Heart right ventricle (tissue), 16 donors: ENCODE measurements around the gene CAPN8. TPM values are rescaled to one million over a fixed set of nuclear protein-coding genes. Genes with fewer than 3 reads are reported as not detected.

Experiments used
- ATAC-seq, 8 donors: fragments of 200-7000 bp; cut with Tn5 transposase; one replicate each; pipeline ENCODE4 v1.9.1; 2020; ENCODE audit warnings: mild to moderate bottlenecking in 8 of 8, moderate library complexity in 8 of 8, moderate number of reproducible peaks in 1 of 8
- DNase-seq, 2 donors: peaks; one replicate each; pipeline ENCODE4 v3.0.0-alpha.2; 2020
- H3K27ac ChIP-seq, 10 donors: fragments of 200-600 bp; sonication (generic) in 2 of 10; one replicate each; pipeline versions ENCODE4 v1.5.0 to v1.8.0; 2020 to 2022; ENCODE audit warnings: mild to moderate bottlenecking in 3 of 10
- H3K27me3 ChIP-seq, 7 donors: fragments of 200-600 bp; one replicate each; pipeline ENCODE4 v1.8.0; 2021 to 2022; ENCODE audit warnings: mild to moderate bottlenecking in 2 of 7
- H3K36me3 ChIP-seq, 9 donors: fragments of 200-600 bp; sonication (generic) in 1 of 9; one replicate each; pipeline versions ENCODE4 v1.5.0 to v1.8.0; 2020 to 2022; ENCODE audit warnings: mild to moderate bottlenecking in 2 of 9
- H3K4me1 ChIP-seq, 9 donors: fragments of 200-600 bp; sonication (generic) in 1 of 9; one replicate each; pipeline versions ENCODE4 v1.5.0 to v1.8.0; 2020 to 2022; ENCODE audit warnings: mild to moderate bottlenecking in 4 of 9
- H3K4me3 ChIP-seq, 10 donors: fragments of 200-600 bp; sonication (generic) in 2 of 10; one replicate each; pipeline versions ENCODE4 v1.5.0 to v1.8.0; 2020 to 2022; ENCODE audit warnings: mild to moderate bottlenecking in 7 of 10, moderate library complexity in 2 of 10
- H3K9me3 ChIP-seq, 11 donors: fragments of 200-600 bp in 10 of 11; sonication (generic) in 2 of 11; one replicate each; pipeline versions ENCODE4 v1.5.0 to v1.8.0; 2013 to 2022; ENCODE audit warnings: mild to moderate bottlenecking in 2 of 11, control low read depth in 1 of 11, moderate library complexity in 1 of 11
- WGBS, 2 donors: extraction: QIAGEN DNeasy Blood & Tissue Kit; methylation state at CpG; one replicate each; pipeline ENCODE4 v1.1.7; 2013; ENCODE audit warnings: inconsistent platforms in 1 of 2; 5-methylcytosine and 5-hydroxymethylcytosine counted together
- intact Hi-C, 10 donors: fragments of 100-400 bp; cut with DNase I; formaldehyde crosslinking; loops; one replicate each; pipeline versions ENCODE4 v1.11.1 to v1.14.2; 2022
- polyA plus RNA-seq, 2 donors: library from polyadenylated mRNA; stranded (reverse); fragments of 200-250 nt; gene quantifications; one replicate each; pipeline ENCODE4 v1.2.3, GENCODE V29; 2013
- total RNA-seq, 10 donors: library from RNA; stranded (reverse); fragmentation: NEBNext Ultra II Directional in 3 of 10; extraction: Animal tissue kit (Norgen Biotek cat#: 25700) in 3 of 10; gene quantifications; one replicate each; pipeline versions ENCODE4 v1.2.1 to v1.2.4, GENCODE V29; 2021 to 2023
- TF ChIP-seq, protein P1 (sequence below), 9 donors: fragments of 200-600 bp; sonication (generic) in 2 of 9; IDR thresholded peaks; one replicate each; pipeline versions ENCODE4 v1.5.0 to v1.8.0; 2021 to 2022; ENCODE audit warnings: antibody characterized with exemption in 9 of 9, mild to moderate bottlenecking in 5 of 9, moderate library complexity in 1 of 9
- donor health status: Arrhythmogenic right ventricular cardiomyopathy.
- donor health status: ischemic (EF 13 %, LVEDD 7.1; RV severe dilation, severe dysfunction).
- donor health status: healthy with polysubstance abuse.
- donor health status: DM: no; HTN: yes; CAD: no.
- donor health status: DM: no; HTN: no; CAD: no.
- donor health status: ischemic (EF 25% LVEDD 6.9; RV normal size, moderate dysfunction).
- donor health status: ischemic (EF 25% LVEDD 5.7; RV mildly dilated, moderate dysfunction).
- donor health status: healthy.
- donor health status: DM: yes; HTN: yes; CAD: no.
- donor health status: Ischemic cardiomyopathy.
- donor health status: ischemic (EF 35%, LVEDD 5.7; RV mildly dilated, moderate dysfunction).
- donor health status: nonischemic (EF 11% LVEDD 7.7; RV severe dilation, severe dysfunction).
- donor health status: DM: yes; HTN: yes; CAD: no.
- donor health status: PGD.
- donor health status: ischemic (EF 29% LVEDD 5.4; RV normal size, mild dysfunction).
- donor health status: nonischemic (EF 23%, LVEDD 6.1; RV moderate dilation, normal function).

CAPN8 gene
- total and polyA plus RNA-seq, 12 donors, result 0.10 TPM; not detected in 11

- H3K4me3 ChIP-seq, result no peak overlapping the region
- intact Hi-C loops, result no loop called here
- 68 to 75% methylated on average over 5 of the region's 5 CpGs for WGBS, 2 donors
- ATAC-seq (no peak), DNase-seq (no peak)
- no peak overlapping the region for H3K27ac ChIP-seq
- H3K4me1 ChIP-seq, result no peaks in the 10 kb centered on the region
- TF ChIP-seq, protein P1, sequence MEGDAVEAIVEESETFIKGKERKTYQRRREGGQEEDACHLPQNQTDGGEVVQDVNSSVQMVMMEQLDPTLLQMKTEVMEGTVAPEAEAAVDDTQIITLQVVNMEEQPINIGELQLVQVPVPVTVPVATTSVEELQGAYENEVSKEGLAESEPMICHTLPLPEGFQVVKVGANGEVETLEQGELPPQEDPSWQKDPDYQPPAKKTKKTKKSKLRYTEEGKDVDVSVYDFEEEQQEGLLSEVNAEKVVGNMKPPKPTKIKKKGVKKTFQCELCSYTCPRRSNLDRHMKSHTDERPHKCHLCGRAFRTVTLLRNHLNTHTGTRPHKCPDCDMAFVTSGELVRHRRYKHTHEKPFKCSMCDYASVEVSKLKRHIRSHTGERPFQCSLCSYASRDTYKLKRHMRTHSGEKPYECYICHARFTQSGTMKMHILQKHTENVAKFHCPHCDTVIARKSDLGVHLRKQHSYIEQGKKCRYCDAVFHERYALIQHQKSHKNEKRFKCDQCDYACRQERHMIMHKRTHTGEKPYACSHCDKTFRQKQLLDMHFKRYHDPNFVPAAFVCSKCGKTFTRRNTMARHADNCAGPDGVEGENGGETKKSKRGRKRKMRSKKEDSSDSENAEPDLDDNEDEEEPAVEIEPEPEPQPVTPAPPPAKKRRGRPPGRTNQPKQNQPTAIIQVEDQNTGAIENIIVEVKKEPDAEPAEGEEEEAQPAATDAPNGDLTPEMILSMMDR (IDR thresholded peaks at IDR 0.05), result no peak
- H3K9me3 ChIP-seq, result no peaks in the 10 kb centered on the region
- peaks cover 0 to 5% (median 0%) of the 10 kb centered on the region in 7 donors for H3K27me3 ChIP-seq
- no peaks in the 10 kb centered on the region for H3K36me3 ChIP-seq
Observed at GRCh38 chr1:223662943-223663342, 2.6 kb downstream of the CAPN8 start.

DNA sequence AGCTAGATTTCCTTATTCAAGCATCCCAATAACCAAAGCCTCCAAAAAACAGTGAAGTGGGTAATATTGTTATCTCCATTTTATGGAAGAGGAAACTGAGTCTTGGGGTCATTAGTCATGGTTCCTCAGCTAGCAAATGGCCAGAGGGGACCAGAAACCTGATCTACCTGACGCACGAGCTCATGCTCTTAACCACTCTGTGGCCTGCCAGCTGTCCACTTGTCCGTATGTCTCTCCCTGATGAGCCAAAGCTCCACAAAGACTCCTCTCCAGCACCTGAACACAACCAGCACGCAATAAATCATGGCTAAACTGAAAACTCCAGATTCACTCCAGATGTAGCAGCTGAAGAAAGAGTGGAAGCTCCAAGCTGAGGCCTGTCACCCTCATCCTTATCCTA lies 5.8 kb downstream of the CAPN8 start:
- TF ChIP-seq, protein P1 (IDR thresholded peaks at IDR 0.05), result no peak
- WGBS, 2 donors, result 85 to 94% methylated on average over 4 of the region's 4 CpGs
- no peak for ATAC-seq

DNA sequence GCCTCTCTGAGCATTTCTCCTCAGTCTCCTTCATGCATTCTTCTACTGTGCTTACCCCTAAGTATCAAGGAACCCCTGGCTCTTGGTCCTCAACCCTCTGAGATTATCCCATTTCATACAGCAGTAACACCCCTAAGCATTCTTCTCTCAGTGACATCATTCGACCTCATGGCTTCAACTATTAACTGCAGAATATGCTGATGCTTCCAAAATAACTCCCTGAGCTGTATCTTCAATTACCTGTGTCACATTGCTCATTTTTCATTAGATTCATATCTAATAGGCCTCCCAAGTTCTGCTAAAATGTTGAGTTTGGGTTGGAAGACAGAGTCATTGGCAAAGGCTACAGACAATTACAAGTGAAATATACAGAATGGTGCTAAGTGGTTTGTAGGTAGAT lies 7.5 kb downstream of the CAPN8 start:
- TF ChIP-seq, protein P1 (IDR thresholded peaks at IDR 0.05), result no peak
- Histone ChIP-seq H3K36me3 (no peaks in the 10 kb centered on the region), H3K4me1 (no peaks in the 10 kb centered on the region), H3K9me3 (no peaks in the 10 kb centered on the region), H3K27ac (no peak overlapping the region), H3K4me3 (no peak overlapping the region), H3K27me3 (peaks cover 0 to 12% (median 0%) of the 10 kb centered on the region in 7 donors)
- ATAC-seq, result no peak
- no peak for DNase-seq
- intact Hi-C loops, result no loop called here
- 77 to 91% methylated on average over 1 of the region's 1 CpG for WGBS, 2 donors

More for the DNA sequence above, 5.8 kb downstream of the CAPN8 start:
- Histone ChIP-seq H3K9me3 (no peaks in the 10 kb centered on the region), H3K4me3 (no peak overlapping the region), H3K27ac (no peak overlapping the region), H3K36me3 (no peaks in the 10 kb centered on the region), H3K27me3 (peaks cover 0 to 12% (median 0%) of the 10 kb centered on the region in 7 donors), H3K4me1 (no peaks in the 10 kb centered on the region)
- no peak for DNase-seq
- intact Hi-C loops, result no loop called here

- Histone ChIP-seq H3K4me1 (peaks cover 0 to 5% (median 0%) of the 10 kb centered on the region in 9 donors), H3K9me3 (no peaks in the 10 kb centered on the region), H3K27me3 (peaks cover 0 to 12% (median 0%) of the 10 kb centered on the region in 7 donors), H3K4me3 (no peak overlapping the region), H3K27ac (no peak overlapping the region), H3K36me3 (no peaks in the 10 kb centered on the region)
- no peak for ATAC-seq
- intact Hi-C loops, result no loop called here
- DNase-seq, result no peak
- 79 to 84% methylated on average over 6 of the region's 6 CpGs for WGBS, 2 donors
- TF ChIP-seq, protein P1 (IDR thresholded peaks at IDR 0.05), result no peak
Observed at GRCh38 chr1:223654083-223654482, 11.4 kb downstream of the CAPN8 start.
